ENCODE results near the gene SVOP. TPM values are rescaled to one million over a fixed set of nuclear protein-coding genes. Genes with fewer than 3 reads are reported as not detected.
"Not testable (repeated sequence)": the region's sequence is repeated elsewhere in the genome, so short reads cannot be mapped to it uniquely, and the experiment has no call there.

The SVOP gene
- total RNA-seq, 1 donor from 2014 or later: not detected

DNA sequence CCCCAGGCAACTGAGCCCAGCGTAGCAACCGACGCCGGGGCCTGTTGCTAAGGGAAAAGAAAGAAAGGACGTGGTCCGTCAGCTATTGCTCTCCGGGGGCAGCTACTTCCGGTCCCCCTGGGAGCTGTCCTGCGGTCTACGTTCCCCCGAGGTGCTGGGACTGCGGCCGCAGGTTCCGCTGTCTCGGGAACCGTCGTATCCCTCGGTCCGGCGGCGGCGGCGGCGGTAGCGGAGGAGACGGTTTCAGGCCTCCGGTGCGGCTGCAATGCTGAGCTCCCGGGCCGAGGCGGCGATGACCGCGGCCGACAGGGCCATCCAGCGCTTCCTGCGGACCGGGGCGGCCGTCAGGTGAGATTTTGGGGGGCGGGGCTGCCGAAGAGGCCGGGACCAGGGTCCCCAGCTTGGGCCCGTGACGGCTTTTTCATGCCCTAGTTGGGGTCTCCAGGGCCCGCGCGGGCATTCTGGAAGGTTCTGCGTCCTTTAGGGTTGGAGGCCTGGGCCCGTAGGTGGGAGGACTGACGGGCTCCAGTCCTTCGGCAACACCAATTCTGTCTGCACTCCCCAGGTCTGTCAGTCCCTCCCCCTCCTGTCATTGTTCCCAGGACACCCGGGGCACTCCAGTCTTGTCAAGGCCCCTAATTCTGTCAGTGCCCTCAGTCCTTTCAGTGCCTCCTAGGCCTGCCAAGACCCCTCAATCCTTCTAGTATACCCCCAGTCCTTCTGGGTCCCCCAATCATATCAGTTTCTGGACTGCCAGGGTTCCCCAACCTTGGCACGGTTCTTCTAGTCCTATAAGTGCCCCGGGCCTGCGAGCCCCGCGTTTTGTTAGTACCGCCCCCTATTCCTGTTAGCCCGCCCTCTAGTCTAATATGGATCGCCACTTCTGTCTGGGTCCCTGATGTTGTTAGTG is 31.8 kb upstream of the SVOP start, which contains the start of gene USP30:
TSS of gene USP30 (plus strand) at position 163 of the 910 bp plus-strand sequence. CDS start at position 266, 103 bp downstream.
- no peaks in the 10 kb centered on the region for H3K27me3 Mint-ChIP-seq (ENCODE audit: low read depth)

DNA sequence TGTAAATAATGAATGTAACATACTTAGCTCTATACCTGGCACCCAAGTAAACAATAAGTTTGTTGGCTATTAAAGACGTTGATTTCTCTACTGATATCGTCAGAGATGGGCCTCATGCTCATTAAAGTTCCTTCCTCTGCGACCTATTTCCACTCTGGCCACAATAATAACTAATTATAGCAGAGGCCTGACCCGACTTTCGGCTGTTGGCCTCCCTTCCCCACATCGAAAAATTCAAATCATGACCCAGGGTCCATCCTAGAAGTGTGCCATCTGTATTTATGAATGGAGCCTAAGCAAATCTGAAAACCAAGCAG is 31.2 kb upstream of the SVOP start:
- peaks cover 4% of the 10 kb centered on the region for H3K36me3 Mint-ChIP-seq (ENCODE audit: low read depth)
- no peak for DNase-seq (ENCODE audit: low spot score)
- H3K9me3 Mint-ChIP-seq: no peaks in the 10 kb centered on the region

More for the DNA sequence above, 31.8 kb upstream of the SVOP start, which contains the start of gene USP30:
- peaks cover 11% of the 10 kb centered on the region for H3K4me1 Mint-ChIP-seq (ENCODE audit: low read depth)
- H3K27ac Mint-ChIP-seq: peak within 1 kb of the TSS; percentile 98
- H3K9me3 Mint-ChIP-seq: no peaks in the 10 kb centered on the region
- DNase-seq (ENCODE audit: low spot score): peak; percentile 80
- H3K4me3 Mint-ChIP-seq (ENCODE audit: low read depth): peak within 1 kb of the TSS; percentile 96
- peaks cover 4% of the 10 kb centered on the region for H3K36me3 Mint-ChIP-seq (ENCODE audit: low read depth)
- intact Hi-C loops (cut with micrococcal nuclease): loop anchor here (1.0 to 5.0 kb wide), 4 partner anchors 41 to 490 kb away; partner anchors contain the start of genes ALKBH2, CORO1C, ISCU and SART3

DNA sequence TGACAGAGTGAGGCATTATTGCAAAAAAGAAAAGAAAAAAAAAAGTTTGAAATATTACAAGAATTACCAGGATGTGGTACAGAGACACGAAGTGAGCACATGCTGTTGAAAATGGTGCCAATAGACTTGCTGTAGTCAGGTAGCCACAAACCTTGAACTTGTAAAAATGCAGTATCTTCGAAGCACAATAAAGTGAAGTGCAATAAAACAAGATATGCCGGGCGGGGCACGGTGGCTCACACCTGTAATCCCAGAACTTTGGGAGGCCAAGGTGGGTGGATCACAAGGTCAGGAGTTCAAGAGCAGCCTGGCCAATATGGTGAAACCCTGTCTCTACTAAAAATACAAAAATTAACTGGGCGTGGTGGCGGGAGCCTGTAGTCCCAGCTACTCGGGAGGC is 28.9 kb upstream of the SVOP start:
- not testable (repeated sequence) for H3K9me3 Mint-ChIP-seq; H3K27me3 Mint-ChIP-seq (ENCODE audit: low read depth); H3K27ac Mint-ChIP-seq; H3K36me3 Mint-ChIP-seq (ENCODE audit: low read depth); H3K4me3 Mint-ChIP-seq (ENCODE audit: low read depth); DNase-seq (ENCODE audit: low spot score)
- H3K4me1 Mint-ChIP-seq (ENCODE audit: low read depth): peaks cover 11% of the 10 kb centered on the region
- intact Hi-C loops (cut with micrococcal nuclease): loop anchor here (5.0 kb wide), 1 partner anchor 487 kb away; the partner anchor contains the start of genes ISCU and SART3

More for the DNA sequence above, 31.2 kb upstream of the SVOP start:
- peak overlapping the region; percentile 78 for H3K27ac Mint-ChIP-seq
- H3K4me3 Mint-ChIP-seq (ENCODE audit: low read depth): peak overlapping the region; percentile 96
- H3K27me3 Mint-ChIP-seq (ENCODE audit: low read depth): no peaks in the 10 kb centered on the region
- peaks cover 11% of the 10 kb centered on the region for H3K4me1 Mint-ChIP-seq (ENCODE audit: low read depth)
- intact Hi-C loops (cut with micrococcal nuclease): loop anchor here (2.0 to 5.0 kb wide), 2 partner anchors 321 to 490 kb away; partner anchors contain the start of genes CORO1C, ISCU and SART3

DNA sequence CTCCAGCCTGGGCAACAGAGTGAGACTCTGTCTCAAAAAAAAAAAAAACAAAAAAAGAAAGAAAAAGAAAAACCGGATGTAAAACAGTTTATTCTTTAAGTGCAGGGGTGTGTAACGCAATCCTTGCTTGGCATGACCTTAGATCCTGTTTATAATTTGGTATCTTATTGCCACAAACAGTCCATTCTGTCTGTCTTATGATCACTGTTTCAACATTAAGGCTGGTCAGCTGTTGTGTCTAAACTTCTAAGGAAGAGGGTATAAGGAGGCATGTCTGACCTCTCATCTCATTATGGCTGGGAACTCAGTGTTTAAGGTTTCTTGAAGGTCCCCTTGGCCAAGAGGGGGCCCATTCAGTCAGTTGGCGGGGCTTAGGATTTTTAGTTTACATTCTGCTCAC is 27.8 kb upstream of the SVOP start:
- H3K4me3 Mint-ChIP-seq (ENCODE audit: low read depth); H3K36me3 Mint-ChIP-seq (ENCODE audit: low read depth); H3K4me1 Mint-ChIP-seq (ENCODE audit: low read depth); H3K9me3 Mint-ChIP-seq; DNase-seq (ENCODE audit: low spot score); H3K27me3 Mint-ChIP-seq (ENCODE audit: low read depth); H3K27ac Mint-ChIP-seq; intact Hi-C loops (cut with micrococcal nuclease): not testable (repeated sequence)

DNA sequence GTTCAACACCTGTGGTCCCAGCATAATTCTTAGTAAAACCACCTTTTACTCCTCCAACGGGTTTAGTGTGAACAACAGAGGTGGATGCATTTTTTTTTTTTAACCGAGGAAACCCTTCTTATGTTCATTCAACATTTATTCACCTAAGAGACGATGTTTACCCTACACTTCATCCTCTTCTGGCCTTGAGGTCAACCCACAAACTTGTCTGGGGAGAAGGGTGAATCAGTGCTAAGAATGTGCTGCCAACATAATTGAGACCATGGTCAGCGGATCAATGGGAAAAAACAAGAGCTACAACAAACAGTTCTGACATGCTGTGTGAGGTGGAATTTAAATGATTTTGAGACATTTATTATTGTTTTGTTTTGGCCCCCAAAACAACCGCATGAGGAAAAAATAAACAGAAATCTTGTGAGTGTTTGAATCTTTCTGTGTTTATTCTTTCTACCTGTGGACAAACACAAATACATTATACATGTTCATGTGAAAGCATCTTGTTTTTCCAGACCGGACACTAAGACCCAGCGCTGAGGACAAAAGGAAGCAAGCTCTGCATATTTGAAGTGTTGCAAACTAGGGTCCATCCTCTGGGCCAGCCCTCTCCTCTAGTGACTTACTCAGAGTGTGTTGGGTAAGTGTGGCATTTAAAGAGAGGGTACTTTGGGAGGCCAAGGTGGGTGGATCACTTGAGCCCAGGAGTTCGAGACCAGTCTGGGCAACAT is 26.4 kb upstream of the SVOP start:
- H3K4me3 Mint-ChIP-seq (ENCODE audit: low read depth): no peak overlapping the region
- peaks cover 3% of the 10 kb centered on the region for H3K36me3 Mint-ChIP-seq (ENCODE audit: low read depth)
- intact Hi-C loops (cut with micrococcal nuclease): no loop called here
- H3K9me3 Mint-ChIP-seq: no peaks in the 10 kb centered on the region
- peaks cover 3% of the 10 kb centered on the region for H3K4me1 Mint-ChIP-seq (ENCODE audit: low read depth)
- H3K27ac Mint-ChIP-seq: no peak overlapping the region
- no peak for DNase-seq (ENCODE audit: low spot score)
- peaks cover 14% of the 10 kb centered on the region for H3K27me3 Mint-ChIP-seq (ENCODE audit: low read depth)

DNA sequence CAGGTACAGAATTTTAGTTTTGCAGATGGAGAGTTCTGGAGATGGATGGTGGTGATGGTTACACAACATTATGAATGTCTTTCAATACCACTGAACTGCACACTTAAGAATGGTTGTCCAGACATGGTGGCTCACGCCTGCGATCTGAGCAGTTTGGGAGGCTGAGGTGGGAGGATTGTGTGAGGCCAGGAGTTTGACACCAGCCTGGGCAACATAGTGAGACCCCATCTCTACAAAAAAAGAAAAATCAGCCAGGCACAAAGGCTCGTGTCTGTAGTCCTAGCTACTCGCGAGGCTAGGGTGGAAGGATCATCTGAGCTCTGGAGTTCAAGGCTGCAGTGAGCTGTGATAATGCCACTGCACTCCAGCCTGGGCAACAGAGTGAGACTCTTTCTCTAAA is 23.4 kb upstream of the SVOP start:
- no peaks in the 10 kb centered on the region for H3K36me3 Mint-ChIP-seq (ENCODE audit: low read depth)
- H3K27ac Mint-ChIP-seq: no peak overlapping the region
- H3K27me3 Mint-ChIP-seq (ENCODE audit: low read depth): peaks cover 17% of the 10 kb centered on the region
- H3K4me3 Mint-ChIP-seq (ENCODE audit: low read depth): no peak overlapping the region
- no peaks in the 10 kb centered on the region for H3K4me1 Mint-ChIP-seq (ENCODE audit: low read depth)
- DNase-seq (ENCODE audit: low spot score): no peak
- intact Hi-C loops (cut with micrococcal nuclease): no loop called here
- H3K9me3 Mint-ChIP-seq: peaks cover 7% of the 10 kb centered on the region

DNA sequence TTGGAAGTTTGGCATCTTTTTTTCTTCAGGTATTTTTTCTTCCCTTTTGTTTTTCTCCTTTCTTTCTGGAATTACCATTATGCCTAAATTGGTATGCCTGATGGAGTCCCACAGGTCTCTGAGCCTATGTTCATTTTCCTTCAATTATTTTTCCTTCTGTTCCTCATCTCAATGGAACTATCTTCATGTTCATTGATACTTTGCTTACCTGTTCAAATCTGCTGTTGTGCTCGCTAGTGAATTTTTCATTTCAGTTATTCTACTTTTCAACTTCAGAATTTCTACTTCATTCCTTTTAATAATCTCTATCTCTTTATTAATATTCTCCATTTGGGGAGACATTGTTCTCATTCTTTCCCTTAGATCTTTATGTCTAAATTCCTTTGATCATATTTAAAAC is 16.1 kb upstream of the SVOP start:
- H3K4me1 Mint-ChIP-seq (ENCODE audit: low read depth): no peaks in the 10 kb centered on the region
- peaks cover 13% of the 10 kb centered on the region for H3K27me3 Mint-ChIP-seq (ENCODE audit: low read depth)
- peaks cover 16% of the 10 kb centered on the region for H3K9me3 Mint-ChIP-seq
- no peak overlapping the region for H3K27ac Mint-ChIP-seq
- no peak for DNase-seq (ENCODE audit: low spot score)
- no peaks in the 10 kb centered on the region for H3K36me3 Mint-ChIP-seq (ENCODE audit: low read depth)
- no peak overlapping the region for H3K4me3 Mint-ChIP-seq (ENCODE audit: low read depth)
- intact Hi-C loops (cut with micrococcal nuclease): no loop called here

DNA sequence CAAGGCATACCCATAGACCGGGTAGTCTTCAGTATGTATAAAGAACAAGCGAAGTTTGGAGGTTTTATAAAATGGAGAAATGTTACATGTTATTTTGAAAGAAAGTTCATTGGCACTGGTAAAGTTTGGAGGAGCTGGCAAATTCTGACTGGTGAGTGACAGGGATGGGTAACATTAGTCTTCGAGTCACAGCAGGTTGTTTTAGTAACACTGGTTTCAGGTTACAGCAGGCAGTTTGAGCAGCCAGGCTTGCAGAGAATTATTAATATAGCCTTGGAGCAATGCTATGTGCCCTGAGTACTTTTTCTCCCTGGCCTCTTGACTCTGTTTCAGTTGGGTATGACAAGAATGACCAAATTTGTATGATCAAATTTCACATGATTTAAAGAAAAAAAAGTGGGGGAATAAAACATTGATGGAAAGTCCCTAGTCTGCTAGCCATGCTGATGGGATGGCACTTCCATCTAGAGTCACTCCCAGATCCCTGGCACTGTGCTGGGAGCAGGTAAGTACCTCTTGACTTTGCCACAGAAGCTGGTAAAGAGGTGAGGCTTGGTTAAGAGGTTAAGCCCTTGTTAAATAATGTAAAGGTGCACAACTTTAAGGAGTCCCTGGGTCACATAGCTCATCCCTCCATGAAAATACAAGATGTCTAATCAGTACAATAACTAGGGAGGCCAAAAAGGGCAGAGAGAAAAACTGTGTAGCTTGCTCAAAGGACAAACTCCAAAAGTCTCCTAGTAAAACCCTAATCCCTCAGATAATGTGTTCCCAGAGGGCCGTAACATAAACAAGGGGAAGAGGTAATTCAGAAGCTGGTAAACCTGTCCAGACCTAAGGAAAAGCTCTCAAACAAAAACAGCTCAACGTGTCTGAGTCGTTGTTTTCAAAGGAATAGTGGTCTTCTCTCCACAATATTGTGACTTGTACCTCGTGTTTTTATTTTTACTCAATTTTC is 12.7 kb upstream of the SVOP start:
- no peak for DNase-seq (ENCODE audit: low spot score)
- H3K4me3 Mint-ChIP-seq (ENCODE audit: low read depth): no peak overlapping the region
- no peak overlapping the region for H3K27ac Mint-ChIP-seq
- no peaks in the 10 kb centered on the region for H3K4me1 Mint-ChIP-seq (ENCODE audit: low read depth)
- H3K9me3 Mint-ChIP-seq: peaks cover 9% of the 10 kb centered on the region
- intact Hi-C loops (cut with micrococcal nuclease): no loop called here
- H3K36me3 Mint-ChIP-seq (ENCODE audit: low read depth): no peaks in the 10 kb centered on the region
- peaks cover 12% of the 10 kb centered on the region for H3K27me3 Mint-ChIP-seq (ENCODE audit: low read depth)

DNA sequence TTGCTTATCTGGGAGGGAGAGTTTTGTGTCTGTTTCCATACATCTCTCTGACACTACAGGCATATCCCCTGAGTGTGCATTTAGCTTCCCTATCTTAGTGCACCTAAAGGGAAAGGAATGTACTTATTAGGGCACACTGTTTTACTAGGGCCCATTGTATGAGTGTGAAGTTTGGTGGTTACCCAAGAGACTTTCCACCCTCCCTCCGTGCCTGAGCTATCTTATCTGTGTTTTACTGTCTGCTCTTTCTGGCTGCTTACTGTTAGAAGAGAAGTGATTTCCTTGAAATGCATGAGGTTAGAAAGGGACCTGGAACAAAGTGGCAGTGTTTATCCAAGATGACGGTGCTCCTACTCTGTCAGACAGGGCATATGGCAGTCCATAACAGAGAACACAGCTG is 8.5 kb upstream of the SVOP start:
- Mint-ChIP-seq H3K36me3 (ENCODE audit: low read depth) (no peaks in the 10 kb centered on the region), H3K4me1 (ENCODE audit: low read depth) (no peaks in the 10 kb centered on the region), H3K4me3 (ENCODE audit: low read depth) (no peak overlapping the region), H3K27ac (no peak overlapping the region), H3K27me3 (ENCODE audit: low read depth) (peaks cover 8% of the 10 kb centered on the region), H3K9me3 (no peaks in the 10 kb centered on the region)
- no peak for DNase-seq (ENCODE audit: low spot score)
- intact Hi-C loops (cut with micrococcal nuclease): no loop called here

DNA sequence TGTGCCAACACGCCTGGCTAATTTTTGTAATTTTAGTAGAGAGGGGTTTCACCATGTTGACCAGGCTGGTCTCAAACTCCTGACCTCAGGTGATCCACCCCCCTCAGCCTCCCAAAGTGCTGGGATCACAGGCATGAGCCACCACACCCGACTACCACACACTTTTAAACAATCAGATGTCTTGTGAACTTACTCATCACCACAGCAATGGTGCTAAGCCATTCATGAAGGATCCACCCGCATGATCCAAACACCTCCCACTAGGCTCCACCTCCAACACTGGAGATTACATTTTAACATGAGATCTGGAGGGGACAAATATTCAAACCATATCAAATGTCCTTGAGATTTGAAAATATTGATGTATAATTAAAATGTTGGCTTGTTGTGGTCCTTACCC is 7.8 kb upstream of the SVOP start:
- H3K27me3 Mint-ChIP-seq (ENCODE audit: low read depth); intact Hi-C loops (cut with micrococcal nuclease); H3K36me3 Mint-ChIP-seq (ENCODE audit: low read depth); H3K27ac Mint-ChIP-seq; H3K4me3 Mint-ChIP-seq (ENCODE audit: low read depth); H3K4me1 Mint-ChIP-seq (ENCODE audit: low read depth); H3K9me3 Mint-ChIP-seq; DNase-seq (ENCODE audit: low spot score): not testable (repeated sequence)

DNA sequence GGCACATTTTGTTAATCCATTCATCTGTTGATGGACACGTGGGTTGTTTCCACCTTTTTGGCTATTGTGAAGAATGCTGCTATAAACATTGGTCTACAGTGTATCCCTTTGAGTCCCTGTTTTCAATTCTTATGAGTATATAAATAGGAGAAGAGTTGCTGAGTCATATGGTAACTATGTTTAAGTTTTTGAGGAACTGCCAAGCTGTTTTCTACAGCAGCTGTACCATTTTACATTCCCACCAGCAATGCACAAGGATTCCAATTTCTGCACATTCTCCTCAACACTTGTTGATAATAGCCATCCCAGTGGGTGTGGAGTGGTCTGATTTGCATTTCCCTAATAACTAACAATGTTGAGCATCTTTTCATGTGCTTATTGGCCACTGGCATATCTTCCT is 6.9 kb upstream of the SVOP start:
- Mint-ChIP-seq H3K27ac (no peak overlapping the region), H3K4me1 (ENCODE audit: low read depth) (no peaks in the 10 kb centered on the region), H3K36me3 (ENCODE audit: low read depth) (no peaks in the 10 kb centered on the region), H3K4me3 (ENCODE audit: low read depth) (no peak overlapping the region), H3K27me3 (ENCODE audit: low read depth) (peaks cover 2% of the 10 kb centered on the region), H3K9me3 (no peaks in the 10 kb centered on the region)
- DNase-seq (ENCODE audit: low spot score): no peak
- intact Hi-C loops (cut with micrococcal nuclease): no loop called here

DNA sequence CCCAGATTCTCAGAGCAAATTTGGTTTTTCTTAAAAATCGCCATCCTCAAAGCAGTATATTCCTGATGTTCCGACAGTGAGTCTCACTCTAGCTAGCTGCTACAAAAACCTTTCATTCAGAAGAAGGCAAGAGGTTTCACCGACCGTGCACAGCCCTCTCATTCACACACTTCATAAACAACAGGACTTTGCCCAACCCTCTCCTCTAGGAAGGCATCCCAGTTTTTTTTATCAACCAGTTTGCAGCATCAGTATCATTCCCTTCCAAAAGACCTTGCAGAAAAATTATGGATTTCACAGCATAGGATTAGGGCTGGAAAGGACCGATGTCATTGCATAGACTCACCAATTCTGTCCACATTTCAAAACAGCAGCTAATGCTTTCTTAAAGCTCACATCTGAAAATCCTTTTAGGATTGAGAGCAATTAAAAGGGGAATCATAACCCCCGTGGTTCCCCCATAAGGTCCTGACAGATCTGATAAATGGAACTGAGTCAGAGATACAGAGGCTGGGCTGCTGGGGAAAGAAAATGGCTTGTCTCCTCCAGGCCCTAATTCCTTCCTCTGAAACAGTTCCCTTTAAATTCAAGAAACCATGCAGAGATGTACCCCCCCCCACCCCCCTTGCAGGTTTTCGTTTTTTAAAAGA is 597 bp downstream of the SVOP start:
- Mint-ChIP-seq H3K36me3 (ENCODE audit: low read depth) (no peaks in the 10 kb centered on the region), H3K27me3 (ENCODE audit: low read depth) (peaks cover 17% of the 10 kb centered on the region), H3K9me3 (no peaks in the 10 kb centered on the region)

More for the DNA sequence above, 597 bp downstream of the SVOP start:
- Mint-ChIP-seq H3K27ac (no peak overlapping the region), H3K4me3 (ENCODE audit: low read depth) (no peak overlapping the region), H3K4me1 (ENCODE audit: low read depth) (no peaks in the 10 kb centered on the region)
- intact Hi-C loops (cut with micrococcal nuclease): no loop called here
- no peak for DNase-seq (ENCODE audit: low spot score)
